BE2C (cell line): Measurements from ENCODE around the gene HS3ST3B1.

Experiments
- DNase-seq: peaks from one replicate; pipeline ENCODE4 v3.0.0-alpha.2; 2020
- H3K27me3 ChIP-seq: fragments of 250-450 bp; sonication (Bioruptor Pico); 2 replicates; pipeline ENCODE4 v1.5.1; 2020; ENCODE audit warnings: mild to moderate bottlenecking
- H3K36me3 ChIP-seq: fragments of 250-450 bp; sonication (Bioruptor Pico); 2 replicates; pipeline ENCODE4 v1.5.1; 2020; ENCODE audit warnings: mild to moderate bottlenecking
- H3K4me1 ChIP-seq: fragments of 250-450 bp; sonication (Bioruptor Pico); 2 replicates; pipeline ENCODE4 v1.5.1; 2020
- H3K4me3 ChIP-seq: 2 replicates; pipeline ENCODE4 v1.5.1; 2011; ENCODE audit warnings: low read depth, low read length
- H3K9me3 ChIP-seq: fragments of 250-450 bp; sonication (Bioruptor Pico); 2 replicates; pipeline ENCODE4 v1.5.1; 2020
- CTCF ChIP-seq: IDR thresholded peaks from 2 replicates; pipeline ENCODE4 v1.5.1; 2012; ENCODE audit warnings: mild to moderate bottlenecking, low read depth, low read length

HS3ST3B1 gene

GRCh38 chr17:14361470-14361869 lies 60.6 kb downstream of the HS3ST3B1 start:
- Histone ChIP-seq H3K9me3 (no peaks in the 10 kb centered on the region), H3K36me3 (no peaks in the 10 kb centered on the region), H3K4me1 (no peaks in the 10 kb centered on the region), H3K27me3 (no peaks in the 10 kb centered on the region), H3K4me3 (no peak overlapping the region)
- no peak for TF ChIP-seq CTCF
- no peak for DNase-seq

- H3K27me3 ChIP-seq: no peaks in the 10 kb centered on the region
- TF ChIP-seq CTCF: no peak
- H3K4me1 ChIP-seq: no peaks in the 10 kb centered on the region
- no peaks in the 10 kb centered on the region for H3K9me3 ChIP-seq
- no peak overlapping the region for H3K4me3 ChIP-seq
- DNase-seq: no peak
- no peaks in the 10 kb centered on the region for H3K36me3 ChIP-seq
These were observed 61.1 kb downstream of the HS3ST3B1 start for GRCh38 chr17:14361945-14362508.

- Histone ChIP-seq H3K36me3 (no peaks in the 10 kb centered on the region), H3K4me1 (no peaks in the 10 kb centered on the region), H3K27me3 (no peaks in the 10 kb centered on the region), H3K4me3 (no peak overlapping the region), H3K9me3 (no peaks in the 10 kb centered on the region)
- no peak for TF ChIP-seq CTCF
- no peak for DNase-seq
These were observed 65.3 kb downstream of the HS3ST3B1 start for GRCh38 chr17:14366199-14366598.

- no peaks in the 10 kb centered on the region for H3K36me3 ChIP-seq
- no peak overlapping the region for H3K4me3 ChIP-seq
- DNase-seq: no peak
- no peaks in the 10 kb centered on the region for H3K9me3 ChIP-seq
- no peaks in the 10 kb centered on the region for H3K4me1 ChIP-seq
- no peaks in the 10 kb centered on the region for H3K27me3 ChIP-seq
- TF ChIP-seq CTCF: no peak
These were observed 71.6 kb downstream of the HS3ST3B1 start for GRCh38 chr17:14372461-14372860.

GRCh38 chr17:14372905-14373613 lies 72.2 kb downstream of the HS3ST3B1 start:
- H3K27me3 ChIP-seq: no peaks in the 10 kb centered on the region

More at GRCh38 chr17:14372905-14373613, 72.2 kb downstream of the HS3ST3B1 start:
- Histone ChIP-seq H3K36me3 (no peaks in the 10 kb centered on the region), H3K4me3 (no peak overlapping the region), H3K9me3 (no peaks in the 10 kb centered on the region), H3K4me1 (no peaks in the 10 kb centered on the region)
- no peak for DNase-seq
- no peak for TF ChIP-seq CTCF
